Measurements from ENCODE around the gene RIMKLB.
"Not testable (repeated sequence)": the region's sequence is repeated elsewhere in the genome, so short reads cannot be mapped to it uniquely, and the experiment has no call there.

Gene RIMKLB

DNA sequence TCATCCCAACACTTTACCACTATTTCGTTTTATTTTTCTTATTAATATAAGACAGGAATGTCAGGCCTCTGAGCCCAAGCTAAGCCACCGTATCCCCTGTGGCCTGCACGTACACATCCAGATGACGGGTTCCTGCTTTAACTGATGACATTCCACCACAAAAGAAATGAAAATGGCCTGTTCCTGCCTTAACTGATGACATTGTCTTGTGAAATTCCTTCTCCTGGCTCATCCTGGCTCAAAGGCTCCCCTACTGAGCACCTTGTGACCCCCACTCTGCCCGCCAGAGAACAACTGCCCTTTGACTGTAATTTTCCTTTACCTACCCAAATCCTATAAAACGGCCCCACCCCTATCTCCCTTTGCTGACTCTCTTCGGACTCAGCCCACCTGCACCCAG is 112.3 kb downstream of the RIMKLB start:
- not testable (repeated sequence) for H4K91ac ChIP-seq (ENCODE audit: low read depth, low read length); H3K4me3 ChIP-seq (ENCODE audit: low read depth, low read length); H3K27me3 ChIP-seq (ENCODE audit: insufficient read depth, low read length); H2BK120ac ChIP-seq (ENCODE audit: insufficient read depth, low read length, poor library complexity); H4K8ac ChIP-seq (ENCODE audit: low read depth, low read length); DNase-seq; H3K4me1 ChIP-seq (ENCODE audit: control insufficient read depth in 1 of 2, insufficient read depth in 2 of 2, low read length in 2 of 2); H3K14ac ChIP-seq (ENCODE audit: low read length); H2AFZ ChIP-seq (ENCODE audit: insufficient read depth, low read length, poor library complexity); H4K12ac ChIP-seq (ENCODE audit: low read depth, low read length); H3K23ac ChIP-seq (ENCODE audit: low read length); H3K79me2 ChIP-seq (ENCODE audit: control insufficient read depth, insufficient read depth, low read length, poor library complexity); H3K9me3 ChIP-seq (ENCODE audit: insufficient read depth, low read depth, low read length); H3K4me2 ChIP-seq (ENCODE audit: low read length); H3K36me3 ChIP-seq (ENCODE audit: control insufficient read depth in 1 of 2, insufficient read depth in 2 of 2, low read length in 2 of 2); H2AK5ac ChIP-seq (ENCODE audit: low read length); H2BK5ac ChIP-seq (ENCODE audit: low read depth, low read length, poor library complexity); H3K27ac ChIP-seq (ENCODE audit: low read depth, low read length); H3K18ac ChIP-seq (ENCODE audit: low read length); H3K9ac ChIP-seq (ENCODE audit: low read length); H2BK12ac ChIP-seq (ENCODE audit: low read length); H3K4ac ChIP-seq (ENCODE audit: low read depth, low read length); H3K79me1 ChIP-seq (ENCODE audit: low read length)
- 100% methylated on average over 1 of the region's 7 CpGs for WGBS (ENCODE audit: extremely low coverage, insufficient coverage, insufficient read length)

DNA sequence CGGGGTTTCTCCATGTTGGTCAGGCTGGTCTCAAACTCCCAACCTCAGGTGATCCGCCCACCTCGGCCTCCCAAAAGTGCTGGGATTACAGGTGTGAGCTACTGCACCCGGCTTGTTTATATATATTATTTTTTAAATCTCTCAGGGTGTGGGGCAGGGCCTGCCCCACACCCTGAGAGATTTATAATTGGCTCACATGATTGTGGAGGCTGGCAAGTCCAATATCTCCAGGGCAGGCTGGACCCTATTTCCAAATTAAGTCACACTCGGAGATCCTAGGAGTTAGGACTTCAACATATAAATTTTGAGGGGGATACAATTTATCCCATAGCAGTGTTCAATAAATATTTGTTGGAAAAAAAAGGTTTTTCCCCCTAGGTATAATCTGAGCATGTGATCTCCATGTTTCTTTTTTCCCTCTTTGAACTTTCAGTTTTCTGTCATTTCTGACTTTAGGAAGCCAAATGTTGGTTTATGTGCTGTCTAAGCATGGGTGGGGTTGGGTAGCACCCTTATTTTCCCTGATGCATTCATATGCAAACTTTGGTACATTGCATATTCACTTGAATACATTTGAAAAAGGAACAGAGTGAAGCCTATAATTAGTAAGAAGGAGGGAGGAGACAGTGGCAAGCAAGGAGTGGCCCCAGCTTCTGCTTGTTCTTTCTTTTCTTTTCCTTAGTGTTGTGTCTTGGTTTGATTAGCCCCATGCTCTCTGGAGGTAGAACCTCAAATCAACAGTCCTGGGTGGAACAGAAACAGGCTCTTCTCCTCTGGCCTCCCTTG is 116.0 kb downstream of the RIMKLB start:
- H3K27me3 ChIP-seq (ENCODE audit: insufficient read depth, low read length): no peaks in the 10 kb centered on the region
- H3K4me2 ChIP-seq (ENCODE audit: low read length): no peak overlapping the region
- no peak overlapping the region for H3K27ac ChIP-seq (ENCODE audit: low read depth, low read length)
- H2BK12ac ChIP-seq (ENCODE audit: low read length): no peak overlapping the region
- no peak overlapping the region for H4K8ac ChIP-seq (ENCODE audit: low read depth, low read length)
- no peak overlapping the region for H3K4me3 ChIP-seq (ENCODE audit: low read depth, low read length)
- no peak overlapping the region for H3K4ac ChIP-seq (ENCODE audit: low read depth, low read length)
- H4K91ac ChIP-seq (ENCODE audit: low read depth, low read length): no peak overlapping the region
- H2BK5ac ChIP-seq (ENCODE audit: low read depth, low read length, poor library complexity): no peak overlapping the region
- peaks cover 0 to 2% of the 10 kb centered on the region in 2 experiments for H3K4me1 ChIP-seq (ENCODE audit: control insufficient read depth in 1 of 2, insufficient read depth in 2 of 2, low read length in 2 of 2)
- H3K23ac ChIP-seq (ENCODE audit: low read length): no peak overlapping the region
- H3K79me2 ChIP-seq (ENCODE audit: control insufficient read depth, insufficient read depth, low read length, poor library complexity): no peaks in the 10 kb centered on the region
- H3K9me3 ChIP-seq (ENCODE audit: insufficient read depth, low read depth, low read length): no peaks in the 10 kb centered on the region
- no peak overlapping the region for H3K9ac ChIP-seq (ENCODE audit: low read length)
- H3K18ac ChIP-seq (ENCODE audit: low read length): no peak overlapping the region
- H4K12ac ChIP-seq (ENCODE audit: low read depth, low read length): no peak overlapping the region
- H3K14ac ChIP-seq (ENCODE audit: low read length): no peak overlapping the region
- H2AFZ ChIP-seq (ENCODE audit: insufficient read depth, low read length, poor library complexity): no peak overlapping the region
- no peak overlapping the region for H2BK120ac ChIP-seq (ENCODE audit: insufficient read depth, low read length, poor library complexity)
- H3K36me3 ChIP-seq (ENCODE audit: control insufficient read depth in 1 of 2, insufficient read depth in 2 of 2, low read length in 2 of 2): no peaks in the 10 kb centered on the region
- peaks cover 4% of the 10 kb centered on the region for H3K79me1 ChIP-seq (ENCODE audit: low read length)
- DNase-seq: no peak
- H2AK5ac ChIP-seq (ENCODE audit: low read length): no peak overlapping the region
- WGBS (ENCODE audit: extremely low coverage, insufficient coverage, insufficient read length): no CpG with 5 or more reads among the region's 5 CpGs

DNA sequence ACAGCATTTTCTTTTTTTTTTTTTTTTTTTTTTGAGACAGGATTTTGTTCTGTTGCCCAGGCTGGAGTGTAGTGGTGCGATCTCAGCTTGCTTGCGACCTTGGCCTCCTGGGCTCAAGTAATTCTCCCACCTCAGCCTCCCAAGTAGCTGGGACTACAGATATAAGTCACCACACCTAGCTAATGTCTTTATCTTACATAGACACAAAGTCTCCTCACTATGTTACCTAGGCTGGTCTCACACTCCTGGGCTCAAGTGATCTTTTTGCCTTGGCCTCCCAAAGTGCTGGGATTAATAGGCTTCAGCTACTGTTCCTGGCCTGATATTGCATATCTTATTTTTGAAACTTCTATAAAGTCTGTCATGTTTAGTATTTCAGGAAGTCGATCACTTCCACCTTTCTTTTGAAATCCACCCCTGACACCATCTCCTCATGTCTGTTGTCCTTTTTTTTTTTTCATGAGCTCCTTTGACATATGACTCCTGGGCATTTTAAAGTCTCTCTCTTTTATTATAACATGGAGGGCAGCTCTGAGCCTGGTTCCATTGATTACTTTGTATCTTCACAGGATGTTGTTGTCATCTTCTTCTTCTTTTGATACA is 118.8 kb downstream of the RIMKLB start:
- H3K18ac ChIP-seq (ENCODE audit: low read length): no peak overlapping the region
- WGBS (ENCODE audit: extremely low coverage, insufficient coverage, insufficient read length): no CpG with 5 or more reads among the region's 3 CpGs
- H3K9ac ChIP-seq (ENCODE audit: low read length): no peak overlapping the region
- no peaks in the 10 kb centered on the region for H3K79me2 ChIP-seq (ENCODE audit: control insufficient read depth, insufficient read depth, low read length, poor library complexity)
- no peak overlapping the region for H2BK120ac ChIP-seq (ENCODE audit: insufficient read depth, low read length, poor library complexity)
- no peak overlapping the region for H4K91ac ChIP-seq (ENCODE audit: low read depth, low read length)
- H3K36me3 ChIP-seq (ENCODE audit: control insufficient read depth in 1 of 2, insufficient read depth in 2 of 2, low read length in 2 of 2): no peaks in the 10 kb centered on the region
- H3K27me3 ChIP-seq (ENCODE audit: insufficient read depth, low read length): no peaks in the 10 kb centered on the region
- H3K79me1 ChIP-seq (ENCODE audit: low read length): peaks cover 13% of the 10 kb centered on the region
- DNase-seq: no peak
- no peak overlapping the region for H2BK5ac ChIP-seq (ENCODE audit: low read depth, low read length, poor library complexity)
- H4K8ac ChIP-seq (ENCODE audit: low read depth, low read length): no peak overlapping the region
- H3K4me1 ChIP-seq (ENCODE audit: control insufficient read depth in 1 of 2, insufficient read depth in 2 of 2, low read length in 2 of 2): peaks cover 8 to 15% of the 10 kb centered on the region in 2 experiments
- no peak overlapping the region for H4K12ac ChIP-seq (ENCODE audit: low read depth, low read length)
- no peak overlapping the region for H2BK12ac ChIP-seq (ENCODE audit: low read length)
- H3K9me3 ChIP-seq (ENCODE audit: insufficient read depth, low read depth, low read length): no peaks in the 10 kb centered on the region
- H3K4me2 ChIP-seq (ENCODE audit: low read length): no peak overlapping the region
- H2AFZ ChIP-seq (ENCODE audit: insufficient read depth, low read length, poor library complexity): no peak overlapping the region
- H3K27ac ChIP-seq (ENCODE audit: low read depth, low read length): no peak overlapping the region
- H3K23ac ChIP-seq (ENCODE audit: low read length): no peak overlapping the region
- no peak overlapping the region for H3K14ac ChIP-seq (ENCODE audit: low read length)
- no peak overlapping the region for H2AK5ac ChIP-seq (ENCODE audit: low read length)
- H3K4me3 ChIP-seq (ENCODE audit: low read depth, low read length): no peak overlapping the region
- no peak overlapping the region for H3K4ac ChIP-seq (ENCODE audit: low read depth, low read length)

DNA sequence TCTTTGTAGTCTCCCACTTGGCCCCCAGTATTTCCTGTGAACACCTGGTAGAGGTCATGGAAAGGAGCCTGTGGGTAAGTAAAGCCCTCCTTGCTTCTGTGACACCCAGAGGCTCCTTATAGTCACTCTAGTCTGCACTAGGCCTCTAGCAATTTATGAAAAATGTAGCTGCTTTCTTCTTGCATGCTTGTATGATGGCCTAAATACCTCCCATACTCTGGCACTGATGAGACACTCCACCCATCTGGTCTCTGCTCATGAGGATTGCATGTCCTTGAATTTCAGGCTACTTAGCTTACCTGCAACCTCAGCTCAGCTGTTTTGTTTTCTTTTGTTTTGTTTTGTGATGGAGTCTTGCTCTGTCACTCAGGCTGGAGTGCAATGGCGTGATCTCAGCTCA is 120.1 kb downstream of the RIMKLB start:
- Histone ChIP-seq H3K18ac (ENCODE audit: low read length) (peak overlapping the region; percentile 8), H3K4ac (ENCODE audit: low read depth, low read length) (no peak overlapping the region), H3K27me3 (ENCODE audit: insufficient read depth, low read length) (no peaks in the 10 kb centered on the region), H3K9ac (ENCODE audit: low read length) (no peak overlapping the region), H3K14ac (ENCODE audit: low read length) (no peak overlapping the region), H3K9me3 (ENCODE audit: insufficient read depth, low read depth, low read length) (no peaks in the 10 kb centered on the region), H2BK5ac (ENCODE audit: low read depth, low read length, poor library complexity) (no peak overlapping the region), H4K91ac (ENCODE audit: low read depth, low read length) (no peak overlapping the region), H2BK120ac (ENCODE audit: insufficient read depth, low read length, poor library complexity) (peak overlapping the region; percentile 32), H3K79me2 (ENCODE audit: control insufficient read depth, insufficient read depth, low read length, poor library complexity) (no peaks in the 10 kb centered on the region), H4K12ac (ENCODE audit: low read depth, low read length) (no peak overlapping the region), H2AK5ac (ENCODE audit: low read length) (no peak overlapping the region), H3K4me1 (ENCODE audit: control insufficient read depth in 1 of 2, insufficient read depth in 2 of 2, low read length in 2 of 2) (peaks cover 12 to 19% of the 10 kb centered on the region in 2 experiments), H4K8ac (ENCODE audit: low read depth, low read length) (no peak overlapping the region), H3K4me3 (ENCODE audit: low read depth, low read length) (no peak overlapping the region), H3K27ac (ENCODE audit: low read depth, low read length) (no peak overlapping the region), H3K23ac (ENCODE audit: low read length) (no peak overlapping the region), H3K79me1 (ENCODE audit: low read length) (peaks cover 17% of the 10 kb centered on the region), H2AFZ (ENCODE audit: insufficient read depth, low read length, poor library complexity) (no peak overlapping the region), H3K36me3 (ENCODE audit: control insufficient read depth in 1 of 2, insufficient read depth in 2 of 2, low read length in 2 of 2) (no peaks in the 10 kb centered on the region), H3K4me2 (ENCODE audit: low read length) (no peak overlapping the region), H2BK12ac (ENCODE audit: low read length) (no peak overlapping the region)
- WGBS (ENCODE audit: extremely low coverage, insufficient coverage, insufficient read length): no CpG with 5 or more reads among the region's 1 CpG
- peak; percentile 78 to 91 for DNase-seq

All from trophoblast cell (in vitro differentiated cells and primary cell).